K562 (cell line): ENCODE results near the gene BMAL1. TPM values are rescaled to one million over a fixed set of nuclear protein-coding genes. Genes with fewer than 3 reads are reported as not detected.

Source experiments
- DEAF1 ChIP-seq: fragments of 450-650 bp; formaldehyde crosslinking; IDR thresholded peaks from 2 replicates; pipeline ENCODE4 v1.4.0; 2020; ENCODE audit warnings: mild to moderate bottlenecking, moderate library complexity
- HDGF ChIP-seq: fragments of 450-650 bp; IDR thresholded peaks from 2 replicates; pipeline ENCODE4 v1.6.1; 2016
- KLF1 ChIP-seq: fragments of 450-650 bp; IDR thresholded peaks from 2 replicates; pipeline ENCODE4 v1.6.1; 2016; ENCODE audit warnings: missing genetic modification characterization, missing compliant biosample characterization
- MAFK ChIP-seq: IDR thresholded peaks from 2 replicates; pipeline ENCODE4 v1.6.1; 2011; ENCODE audit warnings: low read length, improper control_type of control experiment
- MXD1 ChIP-seq: fragments of 250-450 bp; sonication (Bioruptor Pico); IDR thresholded peaks from 2 replicates; pipeline ENCODE4 v1.8.0; 2021; ENCODE audit warnings: borderline replicate concordance, mild to moderate bottlenecking, moderate library complexity; ENCODE audit not compliant: poor library complexity, severe bottlenecking
- PHF20 ChIP-seq: fragments of 450-650 bp; IDR thresholded peaks from 2 replicates; pipeline ENCODE4 v1.6.1; 2018; ENCODE audit not compliant: partially characterized antibody
- RAD21 ChIP-seq, 2 experiments: fragments of 250-450 bp in 1 of 2; fragments of 450-650 bp in 1 of 2; sonication (Bioruptor Pico) in 1 of 2; formaldehyde crosslinking in 1 of 2; IDR thresholded peaks in 1 of 2; conservative IDR thresholded peaks in 1 of 2; 2 replicates each; pipeline versions ENCODE4 v1.4.0 to v1.8.0; 2020 to 2022; ENCODE audit warnings: mild to moderate bottlenecking in 2 of 2, moderate library complexity in 1 of 2
- REST ChIP-seq, 2 experiments: fragments of 450-650 bp; formaldehyde crosslinking in 1 of 2; IDR thresholded peaks; 2 replicates each; pipeline versions ENCODE4 v1.4.0 to v1.6.1; 2014 to 2020; ENCODE audit warnings: mild to moderate bottlenecking in 2 of 2, borderline replicate concordance in 1 of 2, low read depth in 1 of 2
- SMC3 ChIP-seq: conservative IDR thresholded peaks from 2 replicates; pipeline ENCODE4 v1.6.1; 2011; ENCODE audit warnings: low read depth, low read length, improper control_type of control experiment; ENCODE audit not compliant: insufficient read depth
- TBP ChIP-seq: optimal IDR thresholded peaks from 2 replicates; pipeline ENCODE3; 2011; ENCODE audit warnings: low read depth, low read length, improper control_type of control experiment
- TFE3 ChIP-seq: fragments of 450-650 bp; formaldehyde crosslinking; IDR thresholded peaks from 2 replicates; pipeline ENCODE4 v1.4.0; 2020; ENCODE audit warnings: mild to moderate bottlenecking, mixed read lengths
- ZNF384 ChIP-seq: IDR thresholded peaks from 2 replicates; pipeline ENCODE4 v1.6.1; 2012; ENCODE audit warnings: low read depth, low read length, improper control_type of control experiment
- polyA plus RNA-seq, 8 experiments: library from polyadenylated mRNA; depleted of rRNA in 4 of 8; stranded (reverse) in 5 of 8; unstranded in 3 of 8; fragments of >200 nt; fragmentation: Nextera tagmentation in 2 of 8; fragmentation: Illumina TruSeq in 1 of 8; extraction: Ambion mirVana in 2 of 8; extraction: Trizol in 1 of 8; gene quantifications; 2 replicates each; pipeline versions ENCODE4 v1.2.1 to v1.2.3, GENCODE V29; 2011 to 2014; ENCODE audit warnings: inconsistent platforms in 1 of 8, missing spikeins in 1 of 8
- total RNA-seq, 7 experiments: library from RNA; depleted of rRNA in 6 of 7; stranded (reverse); fragments of >200 nt in 6 of 7; fragmentation: Illumina TruSeq in 2 of 7; extraction: Trizol in 2 of 7; gene quantifications; 2 replicates each; pipeline versions ENCODE4 v1.2.1 to v1.2.3, GENCODE V29; 2011 to 2021; ENCODE audit warnings: low replicate concordance in 1 of 7

BMAL1 gene
- total and polyA plus RNA-seq, 9 of the 15 experiments (the other 6 are each of a cell fraction or from before 2014, with no cell fraction given): 0.14 to 2.4 (median 0.64) TPM

GRCh38 chr11:13343931-13344717 lies 66.5 kb downstream of the BMAL1 start (continued):
- no peak for TF ChIP-seq TFE3
- TF ChIP-seq HDGF: no peak
- peak; percentile 59; the same call in 1 of the 2 replicates for TF ChIP-seq ZNF384
- peak; percentile 71 to 83 for TF ChIP-seq RAD21 (CRISPR knock-in tag; conservative IDR thresholded peaks at IDR 0.05 in 1 of 2, IDR thresholded peaks at IDR 0.05 in 1 of 2)
- TF ChIP-seq MXD1 (CRISPR knock-in tag): no peak
- peak; percentile 54; the same call in 1 of the 2 replicates for TF ChIP-seq REST (IDR thresholded peaks at IDR 0.05; ENCODE audit: borderline replicate concordance)
- no peak for TF ChIP-seq REST (CRISPR knock-in tag; IDR thresholded peaks at IDR 0.05; ENCODE audit: low read depth)
- TF ChIP-seq TBP: no peak
- TF ChIP-seq PHF20: no peak
- peak; percentile 65 for TF ChIP-seq SMC3
- no peak for TF ChIP-seq MAFK
- no peak for TF ChIP-seq KLF1 (tag)
- TF ChIP-seq DEAF1 (CRISPR knock-in tag): peak; percentile 45; the same call in 1 of the 2 replicates
